GM12878 (cell line): Measurements from ENCODE around the gene GTSE1.

ENCODE experiments used
- CBFB ChIP-seq: IDR thresholded peaks from 2 replicates; pipeline ENCODE4 v1.6.1; 2016; ENCODE audit warnings: antibody characterized with exemption, low read depth
- CTCF ChIP-seq, 3 experiments: IDR thresholded peaks in 2 of 3; conservative IDR thresholded peaks in 1 of 3; 2 replicates each; pipeline ENCODE4 v1.5.1; 2011; ENCODE audit warnings: low read depth in 3 of 3, low read length in 3 of 3, mild to moderate bottlenecking in 3 of 3, control low read depth in 2 of 3, moderate library complexity in 2 of 3, inconsistent platforms in 1 of 3, mixed read lengths in 1 of 3; ENCODE audit not compliant: control insufficient read depth in 2 of 3, insufficient read depth in 1 of 3; ENCODE audit errors: extremely low read depth in 1 of 3
- RAD51 ChIP-seq: fragments of 450-650 bp; IDR thresholded peaks from 2 replicates; pipeline ENCODE4 v1.6.1; 2016; ENCODE audit warnings: moderate library complexity, mild to moderate bottlenecking, inconsistent platforms
- RFX5 ChIP-seq: IDR thresholded peaks from 2 replicates; pipeline ENCODE4 v1.6.1; 2011; ENCODE audit warnings: low read depth, low read length, improper control_type of control experiment
- SREBF2 ChIP-seq: IDR thresholded peaks from 2 replicates; pipeline ENCODE4 v1.6.1; 2012; ENCODE audit warnings: mild to moderate bottlenecking, low read length

- TF ChIP-seq CBFB = no peak
- TF ChIP-seq RAD51 = no peak
- TF ChIP-seq RFX5 = no peak
- TF ChIP-seq SREBF2 = no peak
- TF ChIP-seq CTCF (IDR thresholded peaks at IDR 0.05 in 2 of 3, conservative IDR thresholded peaks at IDR 0.05 in 1 of 3; ENCODE audit: control insufficient read depth in 2 of 3, extremely low read depth in 1 of 3, insufficient read depth in 1 of 3, low read depth in 3 of 3, low read length in 3 of 3) = no peak
These were observed 32.9 kb downstream of the GTSE1 start for GRCh38 chr22:46329616-46330015.
